Upper lobe of left lung (tissue), 6 donors: ENCODE results near the gene ASPRV1. TPM values are rescaled to one million over a fixed set of nuclear protein-coding genes. Genes with fewer than 3 reads are reported as not detected.
A peak's percentile ranks its signal among the peaks of the same experiment; 100 is the strongest.

Experiments
- ATAC-seq, 2 donors: fragments of 200-7000 bp; cut with Tn5 transposase; one replicate each; pipeline ENCODE4 v1.9.1; 2022; ENCODE audit warnings: mild to moderate bottlenecking in 2 of 2, moderate library complexity in 2 of 2; ENCODE audit not compliant: low FRiP score in 2 of 2
- DNase-seq, 2 donors: peaks; one replicate each; pipeline ENCODE4 v3.0.0-alpha.2; 2019 to 2020
- H3K27ac ChIP-seq, 4 donors: fragments of 200-600 bp; sonication (generic); one replicate each; pipeline ENCODE4 v1.5.1; 2016 to 2019
- H3K27me3 ChIP-seq, 4 donors: fragments of 200-600 bp; sonication (generic); one replicate each; pipeline ENCODE4 v1.5.1; 2017 to 2019
- H3K36me3 ChIP-seq, 4 donors: fragments of 200-600 bp; sonication (generic); one replicate each; pipeline ENCODE4 v1.5.1; 2016 to 2019
- H3K4me1 ChIP-seq, 4 donors: fragments of 200-600 bp; sonication (generic); one replicate each; pipeline ENCODE4 v1.5.1; 2018 to 2019
- H3K4me3 ChIP-seq, 4 donors: fragments of 200-600 bp; sonication (generic); one replicate each; pipeline ENCODE4 v1.5.1; 2017 to 2019; ENCODE audit warnings: mild to moderate bottlenecking in 2 of 4, moderate library complexity in 1 of 4
- H3K9me3 ChIP-seq, 4 donors: fragments of 200-600 bp; sonication (generic); one replicate each; pipeline ENCODE4 v1.5.1; 2018 to 2019
- CTCF ChIP-seq, 6 experiments: fragments of 450-650 bp in 4 of 6; fragments of 200-600 bp in 2 of 6; sonication (generic) in 2 of 6; IDR thresholded peaks; one replicate each; pipeline ENCODE4 v1.5.1; 2016 to 2019; ENCODE audit warnings: antibody characterized with exemption in 6 of 6
- EP300 ChIP-seq, 4 donors: sonication (generic); formaldehyde crosslinking; IDR thresholded peaks; one replicate each; pipeline ENCODE4 v1.5.1; 2017; ENCODE audit warnings: antibody characterized with exemption in 4 of 4, control low read depth in 2 of 4
- POLR2A ChIP-seq, 4 donors: fragments of 450-650 bp; IDR thresholded peaks; one replicate each; pipeline ENCODE4 v1.5.1; 2016 to 2017; ENCODE audit warnings: antibody characterized with exemption in 4 of 4, mild to moderate bottlenecking in 2 of 4
- POLR2AphosphoS5 ChIP-seq, 2 donors: sonication (generic); formaldehyde crosslinking; IDR thresholded peaks; one replicate each; pipeline ENCODE4 v1.5.1; 2017; ENCODE audit warnings: antibody characterized with exemption in 2 of 2
- WGBS, 2 donors: methylation state at CpG; one replicate each; pipeline ENCODE4 v1.1.5; 2017 to 2018; 5-methylcytosine and 5-hydroxymethylcytosine counted together
- total RNA-seq, 6 donors: library from RNA; depleted of rRNA in 4 of 6; stranded (reverse); fragments of >200 nt in 4 of 6; gene quantifications; one replicate each; pipeline versions ENCODE4 v1.1.0 to v1.2.1, GENCODE V29; 2016 to 2021
- donor health status: DM: no; HTN: no; CAD: no; lungs with moderate emphysema.
- donor health status: DM: no; HTN: yes; CAD: no; lungs with severe emphysema.

Gene ASPRV1
- total RNA-seq, 6 donors from 2014 or later = 1.0 to 2.1 (median 1.4) TPM

GRCh38 chr2:69975136-69975852, 13.9 kb upstream of the ASPRV1 start:
- H3K27ac ChIP-seq = peak overlapping the region; percentile 68 to 83 (median 77)
- WGBS, 2 donors = 87% methylated on average over 12 of the region's 12 CpGs
- H3K9me3 ChIP-seq = no peaks in the 10 kb centered on the region
- no peak for TF ChIP-seq POLR2A (IDR thresholded peaks at IDR 0.05)
- no peaks in the 10 kb centered on the region for H3K27me3 ChIP-seq
- no peak for ATAC-seq
- peaks cover 0 to 7% (median 0%) of the 10 kb centered on the region in 4 donors for H3K4me1 ChIP-seq
- no peak overlapping the region for H3K4me3 ChIP-seq
- no peaks in the 10 kb centered on the region for H3K36me3 ChIP-seq
- no peak for DNase-seq

DNA sequence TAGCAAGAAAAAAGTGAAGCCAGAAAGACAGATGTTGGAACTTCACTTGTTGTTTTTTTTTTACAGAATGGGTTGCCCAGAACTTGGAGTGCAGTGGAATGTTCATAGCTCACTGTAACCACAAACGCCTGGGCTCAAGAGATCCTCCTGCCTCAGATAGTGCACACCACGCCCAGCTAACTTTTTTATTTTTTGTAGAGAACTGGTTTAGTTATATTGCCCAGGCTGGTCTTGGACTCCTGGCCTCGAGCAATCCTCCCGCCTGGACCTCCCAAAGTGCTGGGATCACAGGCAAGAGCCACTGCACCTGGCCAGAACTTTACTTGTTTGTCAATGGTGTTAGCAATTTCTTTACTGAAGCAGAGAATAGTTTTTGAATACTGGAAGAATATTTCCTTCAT, 11.9 kb upstream of the ASPRV1 start:
- H3K4me1 ChIP-seq = peaks cover 0 to 7% (median 0%) of the 10 kb centered on the region in 4 donors
- no peak overlapping the region for H3K27ac ChIP-seq
- TF ChIP-seq POLR2AphosphoS5 (IDR thresholded peaks at IDR 0.05) (no peak), POLR2A (IDR thresholded peaks at IDR 0.05) (no peak), EP300 (IDR thresholded peaks at IDR 0.05) (no peak), CTCF (IDR thresholded peaks at IDR 0.05) (no peak)
- H3K4me3 ChIP-seq = no peak overlapping the region
- ATAC-seq (no peak), DNase-seq (no peak)
- no peaks in the 10 kb centered on the region for H3K36me3 ChIP-seq
- WGBS, 2 donors = 59 to 66% methylated on average over 4 of the region's 4 CpGs
- no peaks in the 10 kb centered on the region for H3K9me3 ChIP-seq
- no peaks in the 10 kb centered on the region for H3K27me3 ChIP-seq

- H3K4me3 ChIP-seq = no peak overlapping the region
- ATAC-seq (no peak), DNase-seq (no peak)
- no peak overlapping the region for H3K27ac ChIP-seq
- WGBS, 2 donors = 90 to 91% methylated on average over 1 of the region's 1 CpG
- H3K36me3 ChIP-seq = no peaks in the 10 kb centered on the region
- H3K27me3 ChIP-seq = no peaks in the 10 kb centered on the region
- no peaks in the 10 kb centered on the region for H3K9me3 ChIP-seq
- TF ChIP-seq EP300 (IDR thresholded peaks at IDR 0.05) (no peak), POLR2AphosphoS5 (IDR thresholded peaks at IDR 0.05) (no peak), POLR2A (IDR thresholded peaks at IDR 0.05) (no peak), CTCF (IDR thresholded peaks at IDR 0.05) (no peak)
- peaks cover 0 to 7% (median 0%) of the 10 kb centered on the region in 4 donors for H3K4me1 ChIP-seq
Measured at GRCh38 chr2:69972822-69973221, 11.4 kb upstream of the ASPRV1 start.

DNA sequence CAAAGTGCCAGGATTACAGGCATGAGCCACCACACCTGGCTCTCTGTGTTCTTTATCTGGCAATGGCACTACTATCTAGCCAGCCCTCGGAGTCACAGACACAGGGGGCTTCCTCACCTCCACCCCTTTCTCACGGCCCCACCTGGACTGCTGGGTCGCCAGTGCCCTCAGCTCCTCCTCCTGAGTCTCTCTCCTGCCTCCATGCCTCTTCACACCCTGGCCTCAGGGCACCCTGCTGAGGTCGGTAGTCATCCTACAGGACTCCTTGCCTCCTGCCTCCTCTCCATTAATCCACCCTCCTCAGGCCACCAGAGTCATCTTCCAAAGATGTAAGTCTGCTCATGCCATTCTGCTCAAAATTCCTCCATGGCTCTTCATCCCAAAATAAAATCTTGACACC, 8.6 kb upstream of the ASPRV1 start:
- Histone ChIP-seq H3K4me1 (no peaks in the 10 kb centered on the region), H3K9me3 (no peaks in the 10 kb centered on the region), H3K27me3 (no peaks in the 10 kb centered on the region), H3K27ac (no peak overlapping the region), H3K36me3 (no peaks in the 10 kb centered on the region), H3K4me3 (no peak overlapping the region)
- no peak for DNase-seq
- ATAC-seq = peak in 1 of 2 donors; percentile 30
- WGBS, 2 donors = 77 to 80% methylated on average over 4 of the region's 4 CpGs
- TF ChIP-seq EP300 (IDR thresholded peaks at IDR 0.05) (no peak), CTCF (IDR thresholded peaks at IDR 0.05) (no peak), POLR2A (IDR thresholded peaks at IDR 0.05) (no peak), POLR2AphosphoS5 (IDR thresholded peaks at IDR 0.05) (no peak)

- no peak overlapping the region for H3K27ac ChIP-seq
- 89 to 95% methylated on average over 13 to 16 of the region's 16 CpGs for WGBS, 2 donors
- ATAC-seq = no peak
- no peaks in the 10 kb centered on the region for H3K4me1 ChIP-seq
- TF ChIP-seq EP300 (IDR thresholded peaks at IDR 0.05) = no peak
- no peak for TF ChIP-seq POLR2A (IDR thresholded peaks at IDR 0.05)
- TF ChIP-seq CTCF (IDR thresholded peaks at IDR 0.05) = no peak
- TF ChIP-seq POLR2AphosphoS5 (IDR thresholded peaks at IDR 0.05) = no peak
- no peaks in the 10 kb centered on the region for H3K9me3 ChIP-seq
- no peak overlapping the region for H3K4me3 ChIP-seq
- no peaks in the 10 kb centered on the region for H3K27me3 ChIP-seq
- DNase-seq = no peak
- no peaks in the 10 kb centered on the region for H3K36me3 ChIP-seq
Measured at GRCh38 chr2:69969126-69969983, 7.9 kb upstream of the ASPRV1 start.
